Gastrocnemius medialis (tissue), 4 donors: ENCODE results near the gene PON2. TPM values are rescaled to one million over a fixed set of nuclear protein-coding genes. Genes with fewer than 3 reads are reported as not detected.

ENCODE experiments used
- ATAC-seq, 2 donors: fragments of 150-250 bp; one replicate each; pipeline ENCODE4 v1.9.1; 2016
- DNase-seq, 2 donors: peaks; one replicate each; pipeline ENCODE4 v3.0.0-alpha.2; 2019
- H3K27ac ChIP-seq, 4 donors: fragments of 200-600 bp; sonication (generic); 1 replicate in 1 of 4; 2 replicates in 3 of 4; pipeline ENCODE4 v1.5.1; 2016 to 2018; ENCODE audit warnings: mild to moderate bottlenecking in 2 of 4, moderate library complexity in 1 of 4
- H3K27me3 ChIP-seq, 3 donors: fragments of 200-600 bp; sonication (generic) in 2 of 3; 1 replicate in 1 of 3; 2 replicates in 2 of 3; pipeline versions ENCODE4 v1.5.1 to v1.6.0; 2016 to 2019; ENCODE audit warnings: mild to moderate bottlenecking in 1 of 3, moderate library complexity in 1 of 3
- H3K36me3 ChIP-seq, 2 donors: fragments of 200-600 bp; sonication (generic) in 1 of 2; one replicate each; pipeline ENCODE4 v1.5.1; 2017 to 2018
- H3K4me1 ChIP-seq, 2 donors: fragments of 200-600 bp; sonication (generic) in 1 of 2; one replicate each; pipeline ENCODE4 v1.5.1; 2016 to 2017; ENCODE audit warnings: mild to moderate bottlenecking in 2 of 2
- H3K4me3 ChIP-seq, 4 donors: fragments of 200-600 bp; sonication (generic) in 3 of 4; 1 replicate in 1 of 4; 2 replicates in 3 of 4; pipeline ENCODE4 v1.5.1; 2016 to 2019; ENCODE audit warnings: mild to moderate bottlenecking in 2 of 4
- H3K9me3 ChIP-seq, 3 donors: fragments of 200-600 bp; sonication (generic) in 2 of 3; 1 replicate in 1 of 3; 2 replicates in 2 of 3; pipeline ENCODE4 v1.5.1; 2016 to 2019
- POLR2A ChIP-seq, 2 donors: fragments of 450-650 bp; IDR thresholded peaks; one replicate each; pipeline ENCODE4 v1.6.1; 2017; ENCODE audit warnings: antibody characterized with exemption in 2 of 2, mild to moderate bottlenecking in 2 of 2, moderate library complexity in 2 of 2
- in situ Hi-C, 4 donors: fragments of 200-750 bp; cut with MboI; loops; one replicate each; pipeline versions ENCODE4 v1.15.0 to v1.8.0; 2017; ENCODE audit warnings: low sequenced_read_pairs in 4 of 4
- intact Hi-C: fragments of 100-400 bp; cut with DNase I; formaldehyde crosslinking; loops from one replicate; pipeline ENCODE4 v1.15.1; 2023; ENCODE audit warnings: low total_unique reads
- total RNA-seq, 4 donors: library from RNA; depleted of rRNA; stranded (reverse); fragments of >200 nt; gene quantifications; one replicate each; pipeline versions ENCODE4 v1.1.0 to v1.2.3, GENCODE V29; 2016
- TF ChIP-seq, protein P1 (sequence below), 5 experiments: fragments of 450-650 bp in 3 of 5; fragments of 200-600 bp in 2 of 5; sonication (generic) in 2 of 5; IDR thresholded peaks in 4 of 5; conservative IDR thresholded peaks in 1 of 5; 1 replicate in 4 of 5; 2 replicates in 1 of 5; pipeline ENCODE4 v1.5.1; 2016 to 2019; ENCODE audit warnings: antibody characterized with exemption in 5 of 5, mild to moderate bottlenecking in 3 of 5, moderate library complexity in 3 of 5

The PON2 gene
- total RNA-seq, 4 donors from 2014 or later: 10.2 to 45.4 (median 23.5) TPM

DNA sequence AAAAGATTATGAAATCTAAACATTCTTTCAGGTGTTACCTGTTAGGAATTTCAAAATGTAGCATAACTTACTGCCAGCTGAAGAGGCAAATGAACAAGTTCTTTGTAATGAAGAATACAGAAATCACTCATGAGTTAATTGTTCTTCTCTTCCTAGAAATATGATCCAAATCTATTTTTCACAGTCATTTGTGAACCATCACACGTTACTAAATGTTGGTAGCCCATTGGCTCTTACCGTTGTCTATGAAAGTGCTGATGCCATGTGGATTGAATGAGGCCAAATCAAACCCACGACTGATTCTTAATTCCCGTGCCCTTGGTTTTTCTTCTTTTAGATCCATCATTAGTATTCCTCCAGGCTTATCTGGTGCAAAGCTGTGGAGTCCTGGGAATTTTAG is 22.8 kb downstream of the PON2 start:
- H3K9me3 ChIP-seq: no peaks in the 10 kb centered on the region
- no peak overlapping the region for H3K27ac ChIP-seq
- in situ Hi-C loops (no loop called here), intact Hi-C loops (no loop called here)
- DNase-seq: no peak
- TF ChIP-seq, protein P1, sequence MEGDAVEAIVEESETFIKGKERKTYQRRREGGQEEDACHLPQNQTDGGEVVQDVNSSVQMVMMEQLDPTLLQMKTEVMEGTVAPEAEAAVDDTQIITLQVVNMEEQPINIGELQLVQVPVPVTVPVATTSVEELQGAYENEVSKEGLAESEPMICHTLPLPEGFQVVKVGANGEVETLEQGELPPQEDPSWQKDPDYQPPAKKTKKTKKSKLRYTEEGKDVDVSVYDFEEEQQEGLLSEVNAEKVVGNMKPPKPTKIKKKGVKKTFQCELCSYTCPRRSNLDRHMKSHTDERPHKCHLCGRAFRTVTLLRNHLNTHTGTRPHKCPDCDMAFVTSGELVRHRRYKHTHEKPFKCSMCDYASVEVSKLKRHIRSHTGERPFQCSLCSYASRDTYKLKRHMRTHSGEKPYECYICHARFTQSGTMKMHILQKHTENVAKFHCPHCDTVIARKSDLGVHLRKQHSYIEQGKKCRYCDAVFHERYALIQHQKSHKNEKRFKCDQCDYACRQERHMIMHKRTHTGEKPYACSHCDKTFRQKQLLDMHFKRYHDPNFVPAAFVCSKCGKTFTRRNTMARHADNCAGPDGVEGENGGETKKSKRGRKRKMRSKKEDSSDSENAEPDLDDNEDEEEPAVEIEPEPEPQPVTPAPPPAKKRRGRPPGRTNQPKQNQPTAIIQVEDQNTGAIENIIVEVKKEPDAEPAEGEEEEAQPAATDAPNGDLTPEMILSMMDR (IDR thresholded peaks at IDR 0.05 in 4 of 5, conservative IDR thresholded peaks at IDR 0.05 in 1 of 5): no peak
- no peak for TF ChIP-seq POLR2A (IDR thresholded peaks at IDR 0.05)
- H3K36me3 ChIP-seq: peaks cover 0 to 15% of the 10 kb centered on the region in 2 donors
- H3K4me3 ChIP-seq: no peak overlapping the region
- no peaks in the 10 kb centered on the region for H3K27me3 ChIP-seq
- ATAC-seq: no peak
- no peaks in the 10 kb centered on the region for H3K4me1 ChIP-seq

DNA sequence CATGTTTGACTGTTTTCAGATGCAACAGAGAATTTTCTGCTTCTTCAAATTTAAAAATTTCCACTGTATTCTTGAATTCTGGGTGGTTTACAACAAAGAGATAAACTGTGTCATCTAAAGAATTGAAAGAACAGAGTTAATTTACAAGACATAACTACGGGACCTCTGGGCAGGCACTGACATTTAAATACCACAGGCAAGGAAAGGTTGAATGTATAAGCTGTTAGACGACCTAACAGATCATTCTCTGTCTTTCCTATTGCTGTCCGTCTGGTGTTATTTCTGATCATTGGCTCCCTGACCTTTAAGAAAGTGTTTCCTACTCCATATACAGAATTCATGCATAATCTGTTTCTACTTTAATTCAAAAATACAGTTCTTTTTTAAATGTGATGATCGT is 23.2 kb downstream of the PON2 start:
- in situ Hi-C loops: no loop called here
- Histone ChIP-seq H3K27ac (no peak overlapping the region), H3K27me3 (no peaks in the 10 kb centered on the region), H3K4me3 (no peak overlapping the region), H3K4me1 (no peaks in the 10 kb centered on the region), H3K9me3 (no peaks in the 10 kb centered on the region), H3K36me3 (peaks cover 0 to 15% of the 10 kb centered on the region in 2 donors)
- intact Hi-C loops: no loop called here
- DNase-seq: no peak
- no peak for TF ChIP-seq POLR2A (IDR thresholded peaks at IDR 0.05)
- TF ChIP-seq, protein P1 (IDR thresholded peaks at IDR 0.05 in 4 of 5, conservative IDR thresholded peaks at IDR 0.05 in 1 of 5): no peak
- no peak for ATAC-seq

DNA sequence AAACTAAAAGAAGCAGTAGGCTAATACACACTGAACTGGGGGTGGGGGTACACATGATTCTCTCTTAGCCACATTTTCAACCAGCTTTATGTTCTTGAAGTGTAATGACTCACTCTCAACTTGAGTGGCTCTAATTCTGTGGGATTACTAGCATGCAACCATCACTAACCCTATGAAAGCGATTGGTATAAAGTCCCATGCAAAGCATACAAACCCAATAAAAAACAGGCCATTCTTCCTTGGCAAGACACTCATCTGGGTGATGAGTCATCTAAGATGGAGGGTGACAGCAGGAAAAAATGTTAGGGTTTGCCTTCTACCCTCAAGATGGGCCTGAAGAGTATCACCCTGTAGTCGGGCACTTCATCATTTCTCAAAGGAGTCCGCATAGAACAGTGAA is 23.8 kb downstream of the PON2 start:
- Histone ChIP-seq H3K27me3 (no peaks in the 10 kb centered on the region), H3K36me3 (peaks cover 0 to 15% of the 10 kb centered on the region in 2 donors), H3K4me3 (no peak overlapping the region), H3K4me1 (no peaks in the 10 kb centered on the region), H3K27ac (no peak overlapping the region), H3K9me3 (no peaks in the 10 kb centered on the region)
- TF ChIP-seq, protein P1 (IDR thresholded peaks at IDR 0.05 in 4 of 5, conservative IDR thresholded peaks at IDR 0.05 in 1 of 5): no peak
- no peak for TF ChIP-seq POLR2A (IDR thresholded peaks at IDR 0.05)
- no peak for DNase-seq
- in situ Hi-C loops: no loop called here
- no peak for ATAC-seq
- intact Hi-C loops: no loop called here

DNA sequence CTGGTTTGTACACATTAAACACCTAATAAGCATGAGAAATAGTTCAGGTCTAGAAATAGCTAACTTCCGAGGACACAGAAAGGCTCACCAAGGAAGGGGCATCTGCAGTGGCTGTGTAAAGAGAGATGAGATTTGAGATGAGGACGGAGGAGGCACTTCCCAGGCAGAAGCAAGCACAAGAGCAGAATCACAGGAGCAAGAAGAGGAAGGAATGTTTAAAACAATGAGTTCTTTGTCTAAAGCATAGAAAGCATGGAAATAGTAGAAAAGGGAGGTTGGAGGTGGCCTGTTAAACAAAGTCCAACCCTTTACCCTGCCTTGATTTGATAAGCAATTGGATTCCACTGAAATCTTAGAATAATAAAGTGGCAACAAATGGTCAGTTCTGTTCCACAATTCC is 27.1 kb downstream of the PON2 start:
- no peak for ATAC-seq
- no peaks in the 10 kb centered on the region for H3K9me3 ChIP-seq
- peaks cover 0 to 12% of the 10 kb centered on the region in 2 donors for H3K36me3 ChIP-seq
- intact Hi-C loops: no loop called here
- H3K27me3 ChIP-seq: no peaks in the 10 kb centered on the region
- no peak overlapping the region for H3K4me3 ChIP-seq
- DNase-seq: no peak
- no peak overlapping the region for H3K27ac ChIP-seq
- in situ Hi-C loops: loop anchor here in 1 of 4 donors (10.0 kb wide), 1 partner anchor 47 kb away; no protein-coding TSS in a partner anchor
- no peaks in the 10 kb centered on the region for H3K4me1 ChIP-seq
- TF ChIP-seq POLR2A (IDR thresholded peaks at IDR 0.05): no peak
- TF ChIP-seq, protein P1 (IDR thresholded peaks at IDR 0.05 in 4 of 5, conservative IDR thresholded peaks at IDR 0.05 in 1 of 5): no peak

DNA sequence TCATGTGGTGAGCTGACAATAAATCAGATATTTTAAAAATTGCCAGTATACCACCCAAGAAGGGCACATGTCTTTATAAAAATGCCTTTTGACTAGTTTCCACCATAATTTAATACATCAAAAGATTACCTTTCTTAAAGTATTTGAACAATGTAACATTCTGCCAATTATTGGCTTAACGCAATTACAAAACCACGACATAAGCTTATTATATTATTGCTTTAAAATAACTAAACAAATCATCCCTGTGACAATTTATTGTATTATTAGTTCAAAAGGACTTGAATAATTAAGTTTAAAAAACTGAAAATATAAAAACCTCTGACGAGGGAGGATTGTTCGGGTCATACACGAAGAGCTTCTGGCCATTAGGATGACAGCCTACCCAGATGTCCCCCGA is 29.0 kb downstream of the PON2 start:
- TF ChIP-seq, protein P1 (IDR thresholded peaks at IDR 0.05 in 4 of 5, conservative IDR thresholded peaks at IDR 0.05 in 1 of 5): no peak
- no peak for TF ChIP-seq POLR2A (IDR thresholded peaks at IDR 0.05)
- no peaks in the 10 kb centered on the region for H3K4me1 ChIP-seq
- H3K36me3 ChIP-seq: peaks cover 0 to 5% of the 10 kb centered on the region in 2 donors
- H3K27me3 ChIP-seq: no peaks in the 10 kb centered on the region
- in situ Hi-C loops (loop anchor here in 1 of 4 donors (10.0 kb wide), 1 partner anchor 49 kb away; no protein-coding TSS in a partner anchor), intact Hi-C loops (no loop called here)
- H3K4me3 ChIP-seq: no peak overlapping the region
- no peak overlapping the region for H3K27ac ChIP-seq
- no peak for ATAC-seq
- no peak for DNase-seq
- no peaks in the 10 kb centered on the region for H3K9me3 ChIP-seq
